ENCODE data around the gene KDSR.

DNA sequence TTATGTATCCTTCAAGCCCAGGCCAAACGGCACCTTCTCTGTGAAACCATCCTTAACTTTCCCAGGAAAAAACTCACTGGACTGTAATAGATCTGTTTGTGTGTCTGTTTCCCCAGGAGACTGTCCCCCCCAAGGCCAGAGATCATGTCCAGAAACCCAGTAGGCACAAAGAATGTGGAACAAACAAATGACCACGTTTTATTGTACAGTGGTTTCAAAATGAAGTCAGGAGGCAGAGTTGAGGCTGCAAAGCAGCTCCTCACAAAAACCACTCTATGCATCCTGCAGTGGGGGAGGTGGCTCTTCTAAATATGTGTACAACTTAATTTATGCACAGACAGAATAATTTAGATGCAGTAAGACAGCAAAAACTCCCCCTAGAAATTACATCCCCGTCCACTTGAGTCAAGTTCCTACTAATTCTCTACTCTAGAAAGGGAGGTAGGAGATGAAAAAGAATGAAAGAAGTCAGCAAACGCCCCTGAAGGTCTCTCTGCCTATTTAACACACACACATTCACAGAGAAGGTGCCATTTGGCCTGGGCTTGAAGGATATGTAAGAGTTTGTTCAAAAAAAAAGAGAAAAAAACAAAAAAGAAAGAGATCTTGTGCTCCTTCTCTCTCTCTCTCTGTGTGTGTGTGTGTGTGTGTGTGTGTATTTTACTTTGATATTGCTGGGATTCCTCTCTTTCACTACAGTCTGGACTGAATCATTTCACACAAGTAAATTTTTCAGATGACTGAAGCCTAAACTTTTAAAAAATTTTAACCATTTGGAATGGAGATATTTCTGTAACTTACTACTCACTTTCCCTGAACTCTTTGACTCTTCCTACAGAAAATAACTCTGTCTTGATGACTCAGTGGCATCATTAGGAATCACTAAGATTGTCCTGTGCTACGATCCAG is 66.9 kb downstream of the KDSR start:
- TF ChIP-seq, protein P1, sequence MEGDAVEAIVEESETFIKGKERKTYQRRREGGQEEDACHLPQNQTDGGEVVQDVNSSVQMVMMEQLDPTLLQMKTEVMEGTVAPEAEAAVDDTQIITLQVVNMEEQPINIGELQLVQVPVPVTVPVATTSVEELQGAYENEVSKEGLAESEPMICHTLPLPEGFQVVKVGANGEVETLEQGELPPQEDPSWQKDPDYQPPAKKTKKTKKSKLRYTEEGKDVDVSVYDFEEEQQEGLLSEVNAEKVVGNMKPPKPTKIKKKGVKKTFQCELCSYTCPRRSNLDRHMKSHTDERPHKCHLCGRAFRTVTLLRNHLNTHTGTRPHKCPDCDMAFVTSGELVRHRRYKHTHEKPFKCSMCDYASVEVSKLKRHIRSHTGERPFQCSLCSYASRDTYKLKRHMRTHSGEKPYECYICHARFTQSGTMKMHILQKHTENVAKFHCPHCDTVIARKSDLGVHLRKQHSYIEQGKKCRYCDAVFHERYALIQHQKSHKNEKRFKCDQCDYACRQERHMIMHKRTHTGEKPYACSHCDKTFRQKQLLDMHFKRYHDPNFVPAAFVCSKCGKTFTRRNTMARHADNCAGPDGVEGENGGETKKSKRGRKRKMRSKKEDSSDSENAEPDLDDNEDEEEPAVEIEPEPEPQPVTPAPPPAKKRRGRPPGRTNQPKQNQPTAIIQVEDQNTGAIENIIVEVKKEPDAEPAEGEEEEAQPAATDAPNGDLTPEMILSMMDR (IDR thresholded peaks at IDR 0.05) = no peak
- TF ChIP-seq POLR2A (IDR thresholded peaks at IDR 0.05) (no peak), EP300 (IDR thresholded peaks at IDR 0.05) (no peak)

All from stomach (tissue), 4 donors.